HG02981 (cell line): Measurements from ENCODE around the gene PNPLA6.

Experiments
- ATAC-seq: cut with Tn5 transposase; IDR thresholded peaks from one replicate; pipeline ENCODE4 v1.9.1; 2021; ENCODE audit warnings: mild to moderate bottlenecking, moderate library complexity; ENCODE audit not compliant: unreplicated experiment

The PNPLA6 gene

GRCh38 chr19:7595466-7596133, 60.1 kb downstream of the PNPLA6 start, which contains the start of gene CAMSAP3:
Gene CAMSAP3 (plus strand): TSS chr19:7595863. CDS start chr19:7596003, 140 bp downstream.
- ATAC-seq = no peak

DNA sequence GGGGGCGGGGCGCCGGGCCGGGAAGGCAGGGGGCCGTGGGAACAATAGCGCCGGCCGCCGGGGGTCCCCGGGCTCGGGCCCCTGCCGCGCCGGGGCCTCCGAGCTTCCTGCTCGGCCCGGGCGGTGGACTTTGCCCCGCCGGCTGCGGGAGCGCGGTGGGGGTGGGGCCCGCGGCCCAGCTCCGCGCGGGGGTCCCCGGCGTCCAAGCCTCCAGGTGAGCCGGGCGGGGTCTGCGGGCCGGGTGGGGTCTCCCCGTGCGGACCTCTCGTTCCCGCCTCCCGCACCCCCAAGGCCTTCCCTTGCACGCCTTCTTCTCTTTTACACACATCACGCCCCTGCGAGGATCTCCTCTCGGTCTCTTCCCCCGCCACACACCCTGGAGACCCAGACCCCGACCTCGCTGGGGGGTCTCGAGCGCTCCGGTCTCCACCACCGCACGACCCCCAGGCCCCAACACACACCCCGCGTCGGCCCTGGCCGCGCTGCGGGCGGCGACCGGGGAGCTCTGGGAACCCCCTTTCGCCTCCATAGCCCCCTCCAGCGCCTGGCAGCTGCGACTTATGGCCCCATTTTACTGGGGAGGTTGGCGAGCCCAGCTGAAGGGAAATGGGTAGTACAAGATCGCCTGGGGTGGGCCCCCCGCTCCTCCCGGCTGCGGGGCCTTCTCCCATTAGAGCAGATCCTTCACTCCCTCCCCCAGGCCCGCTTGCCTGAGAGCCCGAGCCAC, 60.9 kb downstream of the PNPLA6 start:
- ATAC-seq = no peak

GRCh38 chr19:7597689-7598088, 62.2 kb downstream of the PNPLA6 start:
- no peak for ATAC-seq

- no peak for ATAC-seq
Measured at GRCh38 chr19:7598180-7598579, 62.7 kb downstream of the PNPLA6 start.

DNA sequence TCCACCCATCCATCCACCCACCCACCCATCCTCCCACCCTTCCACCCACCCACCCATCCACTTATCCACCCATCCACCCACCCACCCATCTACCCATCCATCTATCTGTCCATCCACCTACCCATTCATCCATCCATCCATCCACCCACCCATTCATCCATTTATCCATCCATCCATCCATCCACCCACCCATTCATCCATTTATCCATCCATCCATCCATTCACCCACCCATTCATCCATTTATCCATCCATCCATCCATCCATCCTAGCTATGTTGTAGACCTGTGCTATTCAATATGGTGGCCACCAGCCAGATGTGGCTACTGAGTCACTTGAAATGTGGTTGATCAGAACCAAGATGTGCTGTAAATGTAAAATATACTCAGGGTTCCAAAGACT, 65.2 kb downstream of the PNPLA6 start:
- no peak for ATAC-seq

DNA sequence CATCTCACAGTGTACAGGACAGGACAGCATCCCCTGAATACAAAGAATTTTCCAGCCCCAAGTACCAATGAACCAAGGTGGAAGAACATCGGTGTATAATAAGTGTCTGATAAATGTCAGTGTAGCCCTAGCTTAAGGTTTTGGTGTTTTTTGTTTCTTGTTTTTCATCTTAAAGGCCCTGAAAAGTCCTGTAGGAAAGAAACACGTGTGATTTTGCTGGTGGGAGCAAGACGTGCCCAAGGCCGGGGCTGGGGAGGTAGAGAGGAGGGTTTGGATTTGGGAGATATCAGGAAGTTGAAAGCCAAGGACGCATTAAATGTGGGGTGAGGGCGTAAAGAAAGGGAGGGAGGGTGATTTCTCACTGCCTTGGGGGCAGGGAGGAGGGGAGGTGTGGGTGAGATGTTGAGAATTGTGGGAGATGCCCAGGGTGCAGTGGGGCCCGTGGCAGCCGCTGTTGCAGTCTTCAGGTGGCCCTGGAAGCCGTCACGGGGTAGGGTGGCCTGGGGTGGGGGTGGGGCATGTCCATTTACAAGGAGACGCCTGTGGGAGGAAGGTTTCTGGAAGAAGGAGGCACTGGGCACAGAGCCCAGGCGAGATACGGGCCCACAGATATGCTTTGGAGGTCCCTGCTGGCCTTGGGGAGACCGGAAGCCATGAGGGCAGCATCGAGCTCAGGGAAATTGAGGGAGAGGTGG, 66.9 kb downstream of the PNPLA6 start:
- ATAC-seq = no peak

DNA sequence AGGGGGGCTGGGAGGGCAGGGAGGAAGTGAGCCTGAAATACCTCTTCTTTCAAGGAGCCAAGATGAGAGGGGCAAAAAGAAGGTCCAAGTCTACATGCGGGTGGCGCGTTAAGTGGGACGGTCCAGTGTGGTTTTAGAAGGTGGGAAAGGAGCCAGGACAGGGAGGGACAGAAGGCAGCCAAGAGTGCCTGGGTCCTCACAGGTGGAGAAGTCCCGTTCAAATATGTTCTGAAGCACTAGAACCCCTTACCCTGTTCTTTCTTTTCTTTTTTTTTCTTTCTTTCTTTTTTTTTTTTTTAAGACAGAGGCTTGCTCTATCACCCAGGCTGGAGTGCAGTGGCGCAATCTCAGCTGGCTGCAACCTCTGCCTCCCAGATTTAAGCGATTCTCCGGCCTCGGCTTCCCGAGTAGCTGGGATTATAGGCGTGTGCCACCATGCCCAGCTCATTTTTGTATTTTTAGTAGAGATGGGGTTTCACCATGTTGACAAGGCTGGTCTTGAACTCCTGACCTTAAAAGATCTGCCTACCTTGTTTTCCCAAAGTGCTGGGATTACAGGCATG, 67.5 kb downstream of the PNPLA6 start:
- ATAC-seq = no peak

GRCh38 chr19:7603919-7604318, 68.4 kb downstream of the PNPLA6 start:
- ATAC-seq = no peak

DNA sequence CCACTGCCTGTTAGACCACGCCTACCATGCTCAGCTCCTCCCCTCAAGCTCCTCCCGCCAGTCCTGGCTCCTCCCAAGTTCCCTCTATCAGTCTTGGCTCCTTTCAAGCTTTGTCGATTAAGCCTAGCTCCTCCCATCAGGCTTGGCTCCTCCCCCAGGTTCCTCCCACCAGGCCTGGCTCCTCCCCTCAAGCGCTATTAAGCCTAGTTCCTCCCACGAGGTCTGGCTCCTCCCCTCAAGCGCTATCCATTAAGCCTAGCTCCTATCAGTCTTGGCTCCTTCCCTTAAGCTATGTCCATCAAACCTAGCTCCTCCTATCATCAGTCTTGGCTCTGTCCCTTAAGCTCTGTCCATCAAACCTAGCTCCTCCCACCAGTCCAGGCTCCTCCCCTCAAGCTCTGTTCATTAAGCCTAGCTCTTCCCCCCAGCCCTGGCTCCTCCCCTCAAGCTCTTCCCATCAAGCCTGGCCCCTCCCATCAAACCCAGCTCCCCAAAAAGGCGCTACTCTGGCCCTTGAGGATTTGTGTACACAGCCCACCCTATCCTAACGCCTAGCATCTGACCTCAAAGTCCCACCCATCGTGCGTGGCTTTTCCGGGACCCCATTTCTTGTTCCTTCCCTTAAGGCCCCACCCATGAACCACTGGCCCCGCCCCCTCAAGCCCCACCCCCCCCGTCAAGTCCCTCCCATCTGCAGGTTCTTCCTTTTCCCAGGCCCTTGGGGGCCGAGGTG, 70.1 kb downstream of the PNPLA6 start:
- no peak for ATAC-seq

DNA sequence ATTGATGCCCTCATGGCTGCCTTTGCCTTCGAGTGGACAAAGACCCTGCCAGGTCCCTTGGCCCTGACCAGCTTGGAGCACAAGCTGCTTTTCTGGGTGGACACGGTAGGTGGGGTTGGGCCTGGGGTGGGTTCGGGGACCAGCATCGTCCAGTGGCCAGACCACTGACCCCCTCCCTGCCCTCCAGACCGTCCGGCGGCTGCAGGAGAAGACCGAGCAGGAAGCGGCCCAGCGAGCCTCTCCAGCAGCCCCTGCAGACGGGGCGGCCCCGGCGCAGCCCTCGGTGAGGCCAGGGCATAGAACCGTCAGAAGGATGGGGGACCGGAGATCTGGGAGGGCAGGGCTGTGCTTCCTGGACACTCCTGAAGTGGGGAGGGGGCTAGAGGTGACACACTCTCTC, 70.8 kb downstream of the PNPLA6 start:
- ATAC-seq = no peak

GRCh38 chr19:7607212-7607873, 71.8 kb downstream of the PNPLA6 start:
- ATAC-seq = no peak

- no peak for ATAC-seq
Measured at GRCh38 chr19:7607874-7608560, 72.5 kb downstream of the PNPLA6 start.

DNA sequence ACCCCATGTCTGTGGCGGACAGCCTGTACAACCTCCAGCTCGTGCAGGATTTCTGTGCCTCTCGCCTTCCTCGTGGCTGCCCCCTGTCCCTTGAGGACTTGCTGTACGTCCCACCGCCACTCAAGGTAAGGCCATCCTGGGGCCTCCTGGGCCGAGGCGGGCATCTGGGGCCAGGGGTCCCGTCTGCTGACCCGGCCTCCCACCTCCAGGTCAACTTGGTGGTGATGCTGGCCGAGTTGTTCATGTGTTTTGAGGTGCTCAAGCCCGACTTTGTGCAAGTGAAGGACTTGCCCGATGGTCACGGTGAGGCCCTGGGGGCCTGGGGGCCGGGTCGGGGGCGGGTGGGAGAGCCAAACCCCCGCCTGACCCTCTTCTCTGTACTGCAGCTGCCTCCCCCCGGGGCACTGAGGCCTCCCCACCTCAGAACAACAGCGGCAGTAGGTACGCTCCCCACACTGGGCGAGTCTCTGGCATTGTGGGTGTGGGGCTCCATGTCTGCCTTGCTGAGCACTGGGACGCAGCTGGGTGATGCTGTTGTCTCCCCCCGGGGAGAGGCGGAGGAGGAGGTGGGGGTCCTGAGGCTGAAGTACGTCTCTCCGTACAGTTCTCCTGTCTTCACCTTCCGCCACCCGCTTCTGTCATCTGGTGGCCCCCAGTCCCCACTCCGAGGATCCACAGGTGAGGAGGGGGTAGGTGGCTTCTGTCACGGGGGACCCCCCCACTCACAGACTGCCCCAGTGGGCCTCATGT, 75.1 kb downstream of the PNPLA6 start:
- ATAC-seq = no peak
